Immature natural killer cell (primary cell): ENCODE results near the gene LRRC45. TPM values are rescaled to one million over a fixed set of nuclear protein-coding genes. Genes with fewer than 3 reads are reported as not detected.

Experiments
- DNase-seq, 3 donors: peaks; one replicate each; pipeline ENCODE4 v3.0.0; 2022; ENCODE audit warnings: mixed read lengths in 1 of 3
- H3K27ac Mint-ChIP-seq, 6 donors: one replicate each; pipeline ENCODE4 v1.8.0; 2020; ENCODE audit warnings: mixed read lengths in 6 of 6, mild to moderate bottlenecking in 5 of 6, inconsistent platforms in 4 of 6, moderate library complexity in 3 of 6
- H3K27me3 Mint-ChIP-seq, 3 donors: one replicate each; pipeline ENCODE4 v1.8.0; 2020 to 2021; ENCODE audit warnings: low read depth in 3 of 3, mild to moderate bottlenecking in 3 of 3, mixed read lengths in 3 of 3, moderate library complexity in 3 of 3, inconsistent platforms in 1 of 3
- H3K36me3 Mint-ChIP-seq, 3 donors: one replicate each; pipeline ENCODE4 v1.8.0; 2020; ENCODE audit warnings: mixed read lengths in 3 of 3, inconsistent platforms in 2 of 3, mild to moderate bottlenecking in 2 of 3
- H3K4me1 Mint-ChIP-seq, 2 donors: one replicate each; pipeline ENCODE4 v1.8.0; 2020; ENCODE audit warnings: inconsistent platforms in 2 of 2, mild to moderate bottlenecking in 2 of 2, mixed read lengths in 2 of 2, moderate library complexity in 1 of 2
- H3K4me3 Mint-ChIP-seq, 5 donors: one replicate each; pipeline ENCODE4 v1.8.0; 2020; ENCODE audit warnings: mild to moderate bottlenecking in 5 of 5, mixed read lengths in 5 of 5, inconsistent platforms in 3 of 5, moderate library complexity in 3 of 5
- H3K9me3 Mint-ChIP-seq, 6 donors: one replicate each; pipeline ENCODE4 v1.8.0; 2020; ENCODE audit warnings: mild to moderate bottlenecking in 6 of 6, mixed read lengths in 6 of 6, inconsistent platforms in 4 of 6, moderate library complexity in 3 of 6
- polyA plus RNA-seq, 3 donors: library from polyadenylated mRNA; unstranded; fragments of 300-500 nt; fragmentation: Illumina TruSeq; gene quantifications; one replicate each; pipeline ENCODE4 v1.2.3, GENCODE V29; 2021

LRRC45 gene
- polyA plus RNA-seq, 3 donors from 2014 or later, result 4.7 to 9.9 (median 5.2) TPM

GRCh38 chr17:82008258-82008940 lies 14.7 kb upstream of the LRRC45 start:
- H3K4me3 Mint-ChIP-seq, result no peak overlapping the region
- no peak overlapping the region for H3K27ac Mint-ChIP-seq
- H3K27me3 Mint-ChIP-seq, result peaks cover 0 to 5% (median 0%) of the 10 kb centered on the region in 3 donors
- no peaks in the 10 kb centered on the region for H3K36me3 Mint-ChIP-seq
- DNase-seq, result no peak
- no peaks in the 10 kb centered on the region for H3K4me1 Mint-ChIP-seq
- no peaks in the 10 kb centered on the region for H3K9me3 Mint-ChIP-seq

GRCh38 chr17:82008941-82009405 lies 14.1 kb upstream of the LRRC45 start:
- H3K27me3 Mint-ChIP-seq, result peaks cover 0 to 5% (median 0%) of the 10 kb centered on the region in 3 donors
- H3K36me3 Mint-ChIP-seq, result no peaks in the 10 kb centered on the region
- H3K9me3 Mint-ChIP-seq, result no peaks in the 10 kb centered on the region
- no peak overlapping the region for H3K27ac Mint-ChIP-seq
- H3K4me1 Mint-ChIP-seq, result no peaks in the 10 kb centered on the region
- H3K4me3 Mint-ChIP-seq, result no peak overlapping the region
- no peak for DNase-seq

- H3K36me3 Mint-ChIP-seq, result no peaks in the 10 kb centered on the region
- no peak overlapping the region for H3K27ac Mint-ChIP-seq
- no peaks in the 10 kb centered on the region for H3K4me1 Mint-ChIP-seq
- no peak overlapping the region for H3K4me3 Mint-ChIP-seq
- no peaks in the 10 kb centered on the region for H3K9me3 Mint-ChIP-seq
- DNase-seq, result no peak
- H3K27me3 Mint-ChIP-seq, result peaks cover 0 to 5% (median 0%) of the 10 kb centered on the region in 3 donors
Observed at GRCh38 chr17:82009413-82009812, 13.7 kb upstream of the LRRC45 start.

GRCh38 chr17:82010575-82011525 lies 12.3 kb upstream of the LRRC45 start:
- Mint-ChIP-seq H3K27ac (no peak overlapping the region), H3K9me3 (no peaks in the 10 kb centered on the region), H3K27me3 (peaks cover 0 to 5% (median 0%) of the 10 kb centered on the region in 3 donors), H3K4me1 (no peaks in the 10 kb centered on the region), H3K4me3 (no peak overlapping the region), H3K36me3 (no peaks in the 10 kb centered on the region)
- DNase-seq, result no peak

- H3K9me3 Mint-ChIP-seq, result no peaks in the 10 kb centered on the region
- H3K4me1 Mint-ChIP-seq, result no peaks in the 10 kb centered on the region
- no peaks in the 10 kb centered on the region for H3K36me3 Mint-ChIP-seq
- no peak overlapping the region for H3K4me3 Mint-ChIP-seq
- H3K27ac Mint-ChIP-seq, result no peak overlapping the region
- peaks cover 0 to 2% (median 0%) of the 10 kb centered on the region in 3 donors for H3K27me3 Mint-ChIP-seq
- no peak for DNase-seq
Observed at GRCh38 chr17:82011617-82012187, 11.4 kb upstream of the LRRC45 start.

GRCh38 chr17:82012261-82012639 lies 10.9 kb upstream of the LRRC45 start:
- no peak for DNase-seq
- Mint-ChIP-seq H3K36me3 (no peaks in the 10 kb centered on the region), H3K4me3 (no peak overlapping the region), H3K27me3 (peaks cover 0 to 2% (median under 1%) of the 10 kb centered on the region in 3 donors), H3K27ac (no peak overlapping the region), H3K4me1 (no peaks in the 10 kb centered on the region), H3K9me3 (no peaks in the 10 kb centered on the region)

- H3K27me3 Mint-ChIP-seq, result peaks cover 0 to 2% (median 2%) of the 10 kb centered on the region in 3 donors
- no peaks in the 10 kb centered on the region for H3K9me3 Mint-ChIP-seq
- no peaks in the 10 kb centered on the region for H3K36me3 Mint-ChIP-seq
- DNase-seq, result no peak
- H3K27ac Mint-ChIP-seq, result no peak overlapping the region
- no peak overlapping the region for H3K4me3 Mint-ChIP-seq
- H3K4me1 Mint-ChIP-seq, result no peaks in the 10 kb centered on the region
Observed at GRCh38 chr17:82012640-82013295, 10.3 kb upstream of the LRRC45 start.

- H3K4me1 Mint-ChIP-seq, result no peaks in the 10 kb centered on the region
- H3K4me3 Mint-ChIP-seq, result no peak overlapping the region
- no peak for DNase-seq
- H3K27ac Mint-ChIP-seq, result no peak overlapping the region
- no peaks in the 10 kb centered on the region for H3K9me3 Mint-ChIP-seq
- no peaks in the 10 kb centered on the region for H3K36me3 Mint-ChIP-seq
- H3K27me3 Mint-ChIP-seq, result peaks cover 0 to 2% (median 2%) of the 10 kb centered on the region in 3 donors
Observed at GRCh38 chr17:82013341-82013740, 9.8 kb upstream of the LRRC45 start.

GRCh38 chr17:82013772-82014321 lies 9.3 kb upstream of the LRRC45 start:
- H3K27me3 Mint-ChIP-seq, result peaks cover 0 to 2% (median 2%) of the 10 kb centered on the region in 3 donors
- no peak overlapping the region for H3K27ac Mint-ChIP-seq

GRCh38 chr17:82014432-82014831 lies 8.7 kb upstream of the LRRC45 start:
- no peak overlapping the region for H3K27ac Mint-ChIP-seq
- H3K36me3 Mint-ChIP-seq, result no peaks in the 10 kb centered on the region
- peaks cover 0 to 2% (median 2%) of the 10 kb centered on the region in 3 donors for H3K27me3 Mint-ChIP-seq
- DNase-seq, result no peak
- H3K4me3 Mint-ChIP-seq, result no peak overlapping the region
- H3K4me1 Mint-ChIP-seq, result no peaks in the 10 kb centered on the region
- no peaks in the 10 kb centered on the region for H3K9me3 Mint-ChIP-seq

More at GRCh38 chr17:82013772-82014321, 9.3 kb upstream of the LRRC45 start:
- Mint-ChIP-seq H3K36me3 (no peaks in the 10 kb centered on the region), H3K4me1 (no peaks in the 10 kb centered on the region), H3K4me3 (no peak overlapping the region), H3K9me3 (no peaks in the 10 kb centered on the region)
- no peak for DNase-seq

- Mint-ChIP-seq H3K4me3 (no peak overlapping the region), H3K27ac (no peak overlapping the region), H3K9me3 (no peaks in the 10 kb centered on the region), H3K27me3 (peaks cover 0 to 2% (median 2%) of the 10 kb centered on the region in 3 donors), H3K4me1 (no peaks in the 10 kb centered on the region), H3K36me3 (no peaks in the 10 kb centered on the region)
- DNase-seq, result no peak
Observed at GRCh38 chr17:82014971-82015310, 8.2 kb upstream of the LRRC45 start.

GRCh38 chr17:82015311-82015971 lies 7.7 kb upstream of the LRRC45 start:
- Mint-ChIP-seq H3K9me3 (no peaks in the 10 kb centered on the region), H3K27ac (no peak overlapping the region), H3K36me3 (no peaks in the 10 kb centered on the region), H3K27me3 (peaks cover 0 to 2% (median 2%) of the 10 kb centered on the region in 3 donors), H3K4me1 (no peaks in the 10 kb centered on the region), H3K4me3 (no peak overlapping the region)
- no peak for DNase-seq
